GM23338 (cell line): Measurements from ENCODE around the gene DCPS. TPM values are rescaled to one million over a fixed set of nuclear protein-coding genes. Genes with fewer than 3 reads are reported as not detected.
"Not testable (repeated sequence)": the region's sequence is repeated elsewhere in the genome, so short reads cannot be mapped to it uniquely, and the experiment has no call there.

Source experiments
- ATAC-seq: fragments of 200-7000 bp; cut with Tn5 transposase; 3 replicates; pipeline ENCODE4 v1.9.1; 2020
- DNase-seq: peaks from one replicate; pipeline ENCODE4 v3.0.0-alpha.2; 2015; ENCODE audit warnings: low spot score
- H2AFZ ChIP-seq: fragments of 200-600 bp; sonication (generic); 2 replicates; pipeline ENCODE4 v1.8.0; 2016; ENCODE audit warnings: antibody characterized with exemption, mild to moderate bottlenecking, moderate library complexity
- H3F3A ChIP-seq: fragments of 200-600 bp; sonication (generic); replicated peaks from 2 replicates; pipeline ENCODE4 v1.8.0; 2017; ENCODE audit warnings: antibody characterized with exemption, mixed run types, low read depth
- H3K27ac ChIP-seq: fragments of 200-600 bp; sonication (generic); 2 replicates; pipeline ENCODE4 v1.6.1; 2016; ENCODE audit warnings: low read depth
- H3K27me3 ChIP-seq: fragments of 200-600 bp; sonication (generic); 2 replicates; pipeline ENCODE4 v1.8.0; 2016; ENCODE audit warnings: mild to moderate bottlenecking, mixed run types, moderate library complexity; ENCODE audit not compliant: insufficient read depth
- H3K36me3 ChIP-seq: fragments of 200-600 bp; sonication (generic); 2 replicates; pipeline ENCODE4 v1.8.0; 2016; ENCODE audit warnings: mild to moderate bottlenecking; ENCODE audit not compliant: insufficient read depth
- H3K4me1 ChIP-seq: fragments of 200-600 bp; sonication (generic); 2 replicates; pipeline ENCODE4 v1.8.0; 2016; ENCODE audit warnings: mild to moderate bottlenecking, moderate library complexity; ENCODE audit not compliant: insufficient read depth
- H3K4me2 ChIP-seq: fragments of 200-600 bp; sonication (generic); 2 replicates; pipeline ENCODE4 v1.7.1; 2017; ENCODE audit warnings: mixed run types
- H3K4me3 ChIP-seq: fragments of 200-600 bp; sonication (generic); 2 replicates; pipeline ENCODE4 v1.6.1; 2016; ENCODE audit warnings: mixed run types
- H3K79me2 ChIP-seq: fragments of 200-600 bp; sonication (generic); replicated peaks from 2 replicates; pipeline ENCODE4 v1.8.0; 2017; ENCODE audit warnings: mild to moderate bottlenecking; ENCODE audit not compliant: insufficient read depth
- H3K9me2 ChIP-seq: fragments of 200-600 bp; sonication (generic); 2 replicates; pipeline ENCODE4 v1.8.0; 2017; ENCODE audit not compliant: insufficient read depth
- H4K20me1 ChIP-seq: fragments of 200-600 bp; sonication (generic); replicated peaks from 2 replicates; pipeline ENCODE4 v1.8.0; 2017; ENCODE audit warnings: mild to moderate bottlenecking; ENCODE audit not compliant: insufficient read depth
- H3K27ac Mint-ChIP-seq: 2 replicates; pipeline ENCODE4 v1.8.0; 2020; ENCODE audit warnings: inconsistent platforms, mild to moderate bottlenecking, moderate library complexity, mixed read lengths
- H3K27me3 Mint-ChIP-seq: 3 replicates; pipeline ENCODE4 v1.8.0; 2022; ENCODE audit warnings: low read depth, mild to moderate bottlenecking, moderate library complexity, mixed read lengths, inconsistent platforms; ENCODE audit not compliant: insufficient read depth, poor library complexity
- H3K36me3 Mint-ChIP-seq: 3 replicates; pipeline ENCODE4 v1.8.0; 2021; ENCODE audit warnings: low read depth, mild to moderate bottlenecking, inconsistent platforms, moderate library complexity, mixed read lengths
- H3K4me1 Mint-ChIP-seq: 3 replicates; pipeline ENCODE4 v1.8.0; 2020; ENCODE audit warnings: mild to moderate bottlenecking, inconsistent platforms, mixed read lengths
- H3K4me3 Mint-ChIP-seq: 3 replicates; pipeline ENCODE4 v1.8.0; 2021; ENCODE audit warnings: moderate library complexity, mild to moderate bottlenecking, inconsistent platforms, mixed read lengths
- H3K9me3 Mint-ChIP-seq: 3 replicates; pipeline ENCODE4 v1.8.0; 2020; ENCODE audit warnings: moderate library complexity, mild to moderate bottlenecking, inconsistent platforms, mixed read lengths
- CREB1 ChIP-seq: fragments of 250-450 bp; sonication (Bioruptor Pico); IDR thresholded peaks from 2 replicates; pipeline ENCODE4 v1.5.0; 2020; ENCODE audit warnings: low read depth, mild to moderate bottlenecking, moderate library complexity
- CTCF ChIP-seq, 2 experiments: fragments of 200-600 bp in 1 of 2; sonication (generic) in 1 of 2; conservative IDR thresholded peaks; 2 replicates each; pipeline versions ENCODE4 v1.5.1 to v1.6.1; 2016 to 2017; ENCODE audit warnings: antibody characterized with exemption in 2 of 2, low read depth in 2 of 2, mild to moderate bottlenecking in 2 of 2, moderate library complexity in 1 of 2
- EZH2phosphoT487 ChIP-seq: fragments of 200-600 bp; sonication (generic); IDR thresholded peaks from one replicate; pipeline ENCODE4 v1.8.1; 2018; ENCODE audit warnings: antibody characterized with exemption; ENCODE audit not compliant: unreplicated experiment
- NANOG ChIP-seq: IDR thresholded peaks from 2 replicates; pipeline ENCODE4 v1.6.1; 2016; ENCODE audit warnings: antibody characterized with exemption, borderline replicate concordance
- POLR2AphosphoS5 ChIP-seq: IDR thresholded peaks from 2 replicates; pipeline ENCODE4 v1.6.1; 2016; ENCODE audit warnings: antibody characterized with exemption, low read depth
- STAT1 ChIP-seq: IDR thresholded peaks from one replicate; pipeline ENCODE4 v1.6.1; 2016; ENCODE audit warnings: antibody characterized with exemption; ENCODE audit not compliant: unreplicated experiment
- ZNF114 ChIP-seq: fragments of 250-450 bp; sonication (Bioruptor Pico); IDR thresholded peaks from 2 replicates; pipeline ENCODE4 v1.5.0; 2020; ENCODE audit warnings: mild to moderate bottlenecking, moderate library complexity
- ZNF331 ChIP-seq: fragments of 250-450 bp; sonication (Bioruptor Pico); IDR thresholded peaks from 2 replicates; pipeline ENCODE4 v1.5.0; 2020; ENCODE audit warnings: low read depth, mild to moderate bottlenecking, moderate library complexity
- polyA plus RNA-seq: library from polyadenylated mRNA; unstranded; fragments of >200 nt; fragmentation: Nextera tagmentation; extraction: Ambion mirVana; gene quantifications from 2 replicates; pipeline ENCODE4 v1.2.1, GENCODE V29; 2016
- total RNA-seq: library from RNA; depleted of rRNA; stranded (reverse); fragments of >200 nt; shearing (Covaris generic); gene quantifications from 2 replicates; pipeline ENCODE4 v1.2.3, GENCODE V29; 2014
- TF ChIP-seq, protein P1 (sequence below): fragments of 250-450 bp; sonication (Bioruptor Pico); IDR thresholded peaks from 2 replicates; pipeline ENCODE4 v1.5.0; 2020; ENCODE audit warnings: mild to moderate bottlenecking, moderate library complexity

DCPS gene
- total and polyA plus RNA-seq, 2 experiments from 2014 or later: 26.8 to 46.4 TPM

- Mint-ChIP-seq H3K4me3 (no peak overlapping the region), H3K36me3 (peaks cover 58% of the 10 kb centered on the region; the same call in 2 of the 3 replicates), H3K4me1 (no peaks in the 10 kb centered on the region), H3K9me3 (no peaks in the 10 kb centered on the region), H3K27me3 (no peaks in the 10 kb centered on the region), H3K27ac (no peak overlapping the region)
- Histone ChIP-seq H4K20me1 (0 out of 2 replicates have a peak, but pooled peaks cover 5% of the 10 kb centered on the region), H3K79me2 (no peaks in the 10 kb centered on the region), H2AFZ (no peak overlapping the region), H3K27ac (no peak overlapping the region), H3K9me2 (no peaks in the 10 kb centered on the region), H3K4me1 (no peaks in the 10 kb centered on the region), H3K4me2 (no peak overlapping the region), H3K27me3 (no peaks in the 10 kb centered on the region), H3F3A (peaks cover 6% of the 10 kb centered on the region; the same call in 1 of the 2 replicates), H3K4me3 (no peak overlapping the region), H3K36me3 (peaks cover 19% of the 10 kb centered on the region)
- ATAC-seq (no peak), DNase-seq (no peak)
- no peak for TF ChIP-seq ZNF114
- TF ChIP-seq CREB1: no peak
- TF ChIP-seq POLR2AphosphoS5: no peak
- no peak for TF ChIP-seq EZH2phosphoT487
- TF ChIP-seq NANOG: no peak
- no peak for TF ChIP-seq ZNF331 (CRISPR knock-in tag)
Observed at GRCh38 chr11:126254819-126255218, 49.0 kb upstream of the DCPS start.

- not testable (repeated sequence) for DNase-seq, H3K4me2 ChIP-seq, H3K27me3 ChIP-seq, H3K27ac Mint-ChIP-seq, H4K20me1 ChIP-seq, H3K4me1 ChIP-seq, H3K27ac ChIP-seq, H3K4me3 Mint-ChIP-seq, H3K4me3 ChIP-seq, H2AFZ ChIP-seq, H3K4me1 Mint-ChIP-seq, H3K79me2 ChIP-seq, H3K27me3 Mint-ChIP-seq, ATAC-seq, H3K9me3 Mint-ChIP-seq, H3F3A ChIP-seq, H3K9me2 ChIP-seq
- peaks cover 19% of the 10 kb centered on the region for H3K36me3 ChIP-seq
- H3K36me3 Mint-ChIP-seq: peaks cover 57% of the 10 kb centered on the region; the same call in 2 of the 3 replicates
Observed at GRCh38 chr11:126255507-126255906, 48.4 kb upstream of the DCPS start.

GRCh38 chr11:126256216-126256615 lies 47.6 kb upstream of the DCPS start:
- DNase-seq: no peak
- no peak overlapping the region for H3K4me2 ChIP-seq
- Mint-ChIP-seq H3K4me1 (no peaks in the 10 kb centered on the region), H3K27me3 (no peaks in the 10 kb centered on the region), H3K9me3 (no peaks in the 10 kb centered on the region), H3K36me3 (peaks cover 54% of the 10 kb centered on the region; the same call in 2 of the 3 replicates), H3K27ac (no peak overlapping the region), H3K4me3 (no peak overlapping the region)
- peaks cover 13% of the 10 kb centered on the region for H3K36me3 ChIP-seq
- H3F3A ChIP-seq: peaks cover 6% of the 10 kb centered on the region; the same call in 1 of the 2 replicates
- H3K27me3 ChIP-seq: no peaks in the 10 kb centered on the region
- no peak for ATAC-seq
- H3K4me3 ChIP-seq: no peak overlapping the region
- no peak overlapping the region for H3K27ac ChIP-seq
- no peaks in the 10 kb centered on the region for H3K4me1 ChIP-seq
- no peaks in the 10 kb centered on the region for H3K79me2 ChIP-seq
- H3K9me2 ChIP-seq: no peaks in the 10 kb centered on the region
- no peak overlapping the region for H2AFZ ChIP-seq
- 0 out of 2 replicates have a peak, but pooled peaks cover 13% of the 10 kb centered on the region for H4K20me1 ChIP-seq
- no peak for TF ChIP-seq EZH2phosphoT487
- no peak for TF ChIP-seq STAT1
- TF ChIP-seq, protein P1, sequence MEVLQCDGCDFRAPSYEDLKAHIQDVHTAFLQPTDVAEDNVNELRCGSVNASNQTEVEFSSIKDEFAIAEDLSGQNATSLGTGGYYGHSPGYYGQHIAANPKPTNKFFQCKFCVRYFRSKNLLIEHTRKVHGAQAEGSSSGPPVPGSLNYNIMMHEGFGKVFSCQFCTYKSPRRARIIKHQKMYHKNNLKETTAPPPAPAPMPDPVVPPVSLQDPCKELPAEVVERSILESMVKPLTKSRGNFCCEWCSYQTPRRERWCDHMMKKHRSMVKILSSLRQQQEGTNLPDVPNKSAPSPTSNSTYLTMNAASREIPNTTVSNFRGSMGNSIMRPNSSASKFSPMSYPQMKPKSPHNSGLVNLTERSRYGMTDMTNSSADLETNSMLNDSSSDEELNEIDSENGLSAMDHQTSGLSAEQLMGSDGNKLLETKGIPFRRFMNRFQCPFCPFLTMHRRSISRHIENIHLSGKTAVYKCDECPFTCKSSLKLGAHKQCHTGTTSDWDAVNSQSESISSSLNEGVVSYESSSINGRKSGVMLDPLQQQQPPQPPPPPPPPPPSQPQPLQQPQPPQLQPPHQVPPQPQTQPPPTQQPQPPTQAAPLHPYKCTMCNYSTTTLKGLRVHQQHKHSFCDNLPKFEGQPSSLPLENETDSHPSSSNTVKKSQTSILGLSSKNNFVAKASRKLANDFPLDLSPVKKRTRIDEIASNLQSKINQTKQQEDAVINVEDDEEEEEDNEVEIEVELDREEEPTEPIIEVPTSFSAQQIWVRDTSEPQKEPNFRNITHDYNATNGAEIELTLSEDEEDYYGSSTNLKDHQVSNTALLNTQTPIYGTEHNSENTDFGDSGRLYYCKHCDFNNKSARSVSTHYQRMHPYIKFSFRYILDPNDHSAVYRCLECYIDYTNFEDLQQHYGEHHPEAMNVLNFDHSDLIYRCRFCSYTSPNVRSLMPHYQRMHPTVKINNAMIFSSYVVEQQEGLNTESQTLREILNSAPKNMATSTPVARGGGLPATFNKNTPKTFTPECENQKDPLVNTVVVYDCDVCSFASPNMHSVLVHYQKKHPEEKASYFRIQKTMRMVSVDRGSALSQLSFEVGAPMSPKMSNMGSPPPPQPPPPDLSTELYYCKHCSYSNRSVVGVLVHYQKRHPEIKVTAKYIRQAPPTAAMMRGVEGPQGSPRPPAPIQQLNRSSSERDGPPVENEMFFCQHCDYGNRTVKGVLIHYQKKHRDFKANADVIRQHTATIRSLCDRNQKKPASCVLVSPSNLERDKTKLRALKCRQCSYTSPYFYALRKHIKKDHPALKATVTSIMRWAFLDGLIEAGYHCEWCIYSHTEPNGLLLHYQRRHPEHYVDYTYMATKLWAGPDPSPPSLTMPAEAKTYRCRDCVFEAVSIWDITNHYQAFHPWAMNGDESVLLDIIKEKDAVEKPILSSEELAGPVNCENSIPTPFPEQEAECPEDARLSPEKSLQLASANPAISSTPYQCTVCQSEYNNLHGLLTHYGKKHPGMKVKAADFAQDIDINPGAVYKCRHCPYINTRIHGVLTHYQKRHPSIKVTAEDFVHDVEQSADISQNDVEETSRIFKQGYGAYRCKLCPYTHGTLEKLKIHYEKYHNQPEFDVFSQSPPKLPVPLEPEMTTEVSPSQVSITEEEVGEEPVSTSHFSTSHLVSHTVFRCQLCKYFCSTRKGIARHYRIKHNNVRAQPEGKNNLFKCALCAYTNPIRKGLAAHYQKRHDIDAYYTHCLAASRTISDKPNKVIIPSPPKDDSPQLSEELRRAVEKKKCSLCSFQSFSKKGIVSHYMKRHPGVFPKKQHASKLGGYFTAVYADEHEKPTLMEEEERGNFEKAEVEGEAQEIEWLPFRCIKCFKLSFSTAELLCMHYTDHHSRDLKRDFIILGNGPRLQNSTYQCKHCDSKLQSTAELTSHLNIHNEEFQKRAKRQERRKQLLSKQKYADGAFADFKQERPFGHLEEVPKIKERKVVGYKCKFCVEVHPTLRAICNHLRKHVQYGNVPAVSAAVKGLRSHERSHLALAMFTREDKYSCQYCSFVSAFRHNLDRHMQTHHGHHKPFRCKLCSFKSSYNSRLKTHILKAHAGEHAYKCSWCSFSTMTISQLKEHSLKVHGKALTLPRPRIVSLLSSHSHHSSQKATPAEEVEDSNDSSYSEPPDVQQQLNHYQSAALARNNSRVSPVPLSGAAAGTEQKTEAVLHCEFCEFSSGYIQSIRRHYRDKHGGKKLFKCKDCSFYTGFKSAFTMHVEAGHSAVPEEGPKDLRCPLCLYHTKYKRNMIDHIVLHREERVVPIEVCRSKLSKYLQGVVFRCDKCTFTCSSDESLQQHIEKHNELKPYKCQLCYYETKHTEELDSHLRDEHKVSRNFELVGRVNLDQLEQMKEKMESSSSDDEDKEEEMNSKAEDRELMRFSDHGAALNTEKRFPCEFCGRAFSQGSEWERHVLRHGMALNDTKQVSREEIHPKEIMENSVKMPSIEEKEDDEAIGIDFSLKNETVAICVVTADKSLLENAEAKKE (CRISPR knock-in tag): no peak
- no peak for TF ChIP-seq ZNF114
- no peak for TF ChIP-seq CREB1
- TF ChIP-seq ZNF331 (CRISPR knock-in tag): no peak
- no peak for TF ChIP-seq CTCF (conservative IDR thresholded peaks at IDR 0.05; ENCODE audit: low read depth in 2 of 2)
- no peak for TF ChIP-seq NANOG
